Endodermal cell (in vitro differentiated cells): ENCODE data around the gene SNRPN. TPM values are rescaled to one million over a fixed set of nuclear protein-coding genes. Genes with fewer than 3 reads are reported as not detected.

ENCODE experiments used
- DNase-seq: peaks from one replicate; pipeline ENCODE4 v3.0.0-alpha.2; 2017
- H3K27ac ChIP-seq: 2 replicates; pipeline ENCODE4 v1.5.1; 2013; ENCODE audit warnings: mild to moderate bottlenecking, low read depth, low read length, moderate library complexity
- H3K27me3 ChIP-seq: 2 replicates; pipeline ENCODE4 v1.6.1; 2013; ENCODE audit warnings: mild to moderate bottlenecking, low read length, moderate library complexity; ENCODE audit not compliant: insufficient read depth, control insufficient read depth, poor library complexity, severe bottlenecking
- H3K36me3 ChIP-seq: 2 replicates; pipeline ENCODE4 v1.7.0; 2013; ENCODE audit warnings: mild to moderate bottlenecking, low read length, moderate library complexity; ENCODE audit not compliant: control insufficient read depth, insufficient read depth
- H3K4me1 ChIP-seq: one replicate; pipeline ENCODE4 v1.7.0; 2013; ENCODE audit warnings: low read length; ENCODE audit not compliant: control insufficient read depth, insufficient read depth
- H3K4me3 ChIP-seq: 2 replicates; pipeline ENCODE4 v1.5.1; 2013; ENCODE audit warnings: mild to moderate bottlenecking, low read length, moderate library complexity
- H3K9ac ChIP-seq: 2 replicates; pipeline ENCODE4 v1.6.1; 2013; ENCODE audit warnings: mild to moderate bottlenecking, low read length, moderate library complexity; ENCODE audit not compliant: poor library complexity, severe bottlenecking; ENCODE audit errors: extremely low read depth
- H3K9me3 ChIP-seq: 2 replicates; pipeline ENCODE4 v1.6.1; 2013; ENCODE audit warnings: mild to moderate bottlenecking, low read length, moderate library complexity; ENCODE audit not compliant: control insufficient read depth
- H3K27ac Mint-ChIP-seq: 2 replicates; pipeline ENCODE4 v1.8.0; 2020; ENCODE audit warnings: mixed read lengths
- H3K27me3 Mint-ChIP-seq: 2 replicates; pipeline ENCODE4 v1.8.0; 2021; ENCODE audit warnings: mild to moderate bottlenecking, mixed read lengths; ENCODE audit not compliant: insufficient read depth
- H3K36me3 Mint-ChIP-seq: 2 replicates; pipeline ENCODE4 v1.8.0; 2020; ENCODE audit warnings: low read depth, mixed read lengths
- H3K4me1 Mint-ChIP-seq: 2 replicates; pipeline ENCODE4 v1.8.0; 2020; ENCODE audit warnings: mixed read lengths
- H3K4me3 Mint-ChIP-seq: 2 replicates; pipeline ENCODE4 v1.8.0; 2020; ENCODE audit warnings: mild to moderate bottlenecking, moderate library complexity, mixed read lengths
- H3K9me3 Mint-ChIP-seq: 2 replicates; pipeline ENCODE4 v1.8.0; 2020; ENCODE audit warnings: mild to moderate bottlenecking, mixed read lengths
- WGBS, 2 experiments: methylation state at CpG; one replicate each; pipeline versions ENCODE4 v1.1.5 to v1.1.7; 2013; ENCODE audit warnings: missing lambda C conversion rate in 2 of 2, mixed read lengths in 1 of 2; ENCODE audit not compliant: insufficient coverage in 1 of 2, insufficient read length in 1 of 2; 5-methylcytosine and 5-hydroxymethylcytosine counted together
- total RNA-seq, 2 donors: library from RNA; stranded (reverse); fragmentation: NEBNext Ultra II Directional in 1 of 2; extraction: Animal tissue kit (Norgen Biotek cat#: 25700) in 1 of 2; gene quantifications; 2 replicates in 1 of 2; 3 replicates in 1 of 2; pipeline ENCODE4 v1.2.1, GENCODE V29; 2021
- TF ChIP-seq, protein P1 (sequence below): fragments of 200-600 bp; sonication (generic); conservative IDR thresholded peaks from 2 replicates; pipeline ENCODE4 v1.5.0; 2021; ENCODE audit warnings: antibody characterized with exemption, mild to moderate bottlenecking

Gene SNRPN
- total RNA-seq, 2 donors from 2014 or later, result 287 to 299 TPM

DNA sequence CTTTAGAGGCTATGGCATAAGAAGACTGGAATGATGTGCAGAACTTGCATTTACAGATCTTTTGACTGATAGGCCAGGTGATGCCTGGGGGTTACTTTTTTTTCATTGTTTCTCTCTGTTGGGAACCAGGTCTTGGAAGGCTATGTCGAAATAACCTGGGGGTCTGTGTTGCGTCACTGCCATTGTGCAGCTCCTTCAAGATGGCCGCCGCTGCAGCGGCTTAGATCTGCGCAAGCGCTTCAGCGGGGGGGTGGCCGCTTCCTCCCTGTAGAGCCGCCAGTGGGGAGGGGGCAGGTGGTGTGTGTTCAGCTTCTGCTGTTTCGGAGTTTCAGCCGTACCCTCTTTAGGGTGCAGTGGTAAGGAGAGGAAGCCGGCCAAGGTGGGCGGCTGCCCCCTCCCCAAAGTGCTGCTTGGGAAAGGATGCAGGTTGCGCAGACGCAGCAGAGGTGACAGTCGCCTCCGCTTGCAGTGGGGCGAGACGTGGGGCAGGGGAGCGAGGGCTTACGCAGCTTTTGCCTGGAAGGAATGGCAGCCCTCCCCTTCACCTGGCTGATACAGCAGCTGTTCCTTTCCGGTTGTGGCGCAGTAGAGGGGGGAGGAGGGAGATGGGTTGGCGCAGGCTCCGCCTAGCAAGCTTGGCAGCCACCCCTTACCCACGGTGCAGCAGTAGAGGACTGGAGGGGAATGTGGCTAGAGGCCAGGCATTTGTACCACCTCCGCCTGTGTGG, 1.5 kb downstream of the SNRPN start:
- peaks cover 50% of the 10 kb centered on the region for H3K9me3 Mint-ChIP-seq
- H3K36me3 Mint-ChIP-seq, result peaks cover 16% of the 10 kb centered on the region
- H3K27ac ChIP-seq, result peak overlapping the region; percentile 88
- H3K27ac Mint-ChIP-seq, result peak overlapping the region; percentile 91
- H3K9me3 ChIP-seq, result peaks cover 35% of the 10 kb centered on the region
- H3K4me1 Mint-ChIP-seq, result peaks cover 19% of the 10 kb centered on the region
- H3K4me3 Mint-ChIP-seq, result peak overlapping the region; percentile 96
- peak overlapping the region; percentile 92 for H3K9ac ChIP-seq
- DNase-seq, result peak; percentile 88
- 45 to 49% methylated on average over 6 to 28 of the region's 28 CpGs for WGBS, 2 experiments
- H3K4me3 ChIP-seq, result peak overlapping the region; percentile 90
- no peaks in the 10 kb centered on the region for H3K27me3 Mint-ChIP-seq
- H3K4me1 ChIP-seq, result no peaks in the 10 kb centered on the region
- H3K27me3 ChIP-seq, result no peaks in the 10 kb centered on the region
- H3K36me3 ChIP-seq, result peaks cover 24% of the 10 kb centered on the region
- TF ChIP-seq, protein P1, sequence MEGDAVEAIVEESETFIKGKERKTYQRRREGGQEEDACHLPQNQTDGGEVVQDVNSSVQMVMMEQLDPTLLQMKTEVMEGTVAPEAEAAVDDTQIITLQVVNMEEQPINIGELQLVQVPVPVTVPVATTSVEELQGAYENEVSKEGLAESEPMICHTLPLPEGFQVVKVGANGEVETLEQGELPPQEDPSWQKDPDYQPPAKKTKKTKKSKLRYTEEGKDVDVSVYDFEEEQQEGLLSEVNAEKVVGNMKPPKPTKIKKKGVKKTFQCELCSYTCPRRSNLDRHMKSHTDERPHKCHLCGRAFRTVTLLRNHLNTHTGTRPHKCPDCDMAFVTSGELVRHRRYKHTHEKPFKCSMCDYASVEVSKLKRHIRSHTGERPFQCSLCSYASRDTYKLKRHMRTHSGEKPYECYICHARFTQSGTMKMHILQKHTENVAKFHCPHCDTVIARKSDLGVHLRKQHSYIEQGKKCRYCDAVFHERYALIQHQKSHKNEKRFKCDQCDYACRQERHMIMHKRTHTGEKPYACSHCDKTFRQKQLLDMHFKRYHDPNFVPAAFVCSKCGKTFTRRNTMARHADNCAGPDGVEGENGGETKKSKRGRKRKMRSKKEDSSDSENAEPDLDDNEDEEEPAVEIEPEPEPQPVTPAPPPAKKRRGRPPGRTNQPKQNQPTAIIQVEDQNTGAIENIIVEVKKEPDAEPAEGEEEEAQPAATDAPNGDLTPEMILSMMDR, result no peak

DNA sequence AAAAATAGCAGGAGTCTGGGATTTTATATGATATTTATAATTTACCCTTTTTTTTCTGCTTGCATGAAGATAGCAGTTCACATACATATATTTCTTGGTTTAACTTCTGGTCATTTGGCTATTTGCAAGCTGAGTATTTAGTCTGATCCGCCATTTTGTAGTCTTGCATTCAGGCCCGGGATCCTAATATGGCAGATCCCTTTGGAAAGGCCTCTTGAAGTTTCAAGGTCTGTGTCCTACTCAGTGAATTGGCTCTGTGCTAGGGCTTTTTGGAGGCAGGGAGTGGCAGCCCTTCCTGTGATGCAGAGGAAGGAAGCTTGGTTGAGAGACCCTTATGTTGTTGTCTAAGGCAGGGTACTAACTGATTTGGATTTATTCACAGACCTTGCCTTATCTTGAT, 2.9 kb downstream of the SNRPN start:
- DNase-seq, result no peak
- Mint-ChIP-seq H3K4me1 (peaks cover 18% of the 10 kb centered on the region), H3K27ac (peak overlapping the region; percentile 85), H3K36me3 (peaks cover 19% of the 10 kb centered on the region), H3K9me3 (peaks cover 45% of the 10 kb centered on the region), H3K4me3 (peak overlapping the region; percentile 96), H3K27me3 (no peaks in the 10 kb centered on the region)
- peak overlapping the region; percentile 92 for H3K9ac ChIP-seq
- H3K4me3 ChIP-seq, result peak overlapping the region; percentile 90
- TF ChIP-seq, protein P1, result no peak
- H3K36me3 ChIP-seq, result peaks cover 37% of the 10 kb centered on the region
- 40 to 66% methylated on average over 1 to 2 of the region's 2 CpGs for WGBS, 2 experiments
- no peak overlapping the region for H3K27ac ChIP-seq
- no peaks in the 10 kb centered on the region for H3K27me3 ChIP-seq
- no peaks in the 10 kb centered on the region for H3K4me1 ChIP-seq
- H3K9me3 ChIP-seq, result peaks cover 42% of the 10 kb centered on the region

DNA sequence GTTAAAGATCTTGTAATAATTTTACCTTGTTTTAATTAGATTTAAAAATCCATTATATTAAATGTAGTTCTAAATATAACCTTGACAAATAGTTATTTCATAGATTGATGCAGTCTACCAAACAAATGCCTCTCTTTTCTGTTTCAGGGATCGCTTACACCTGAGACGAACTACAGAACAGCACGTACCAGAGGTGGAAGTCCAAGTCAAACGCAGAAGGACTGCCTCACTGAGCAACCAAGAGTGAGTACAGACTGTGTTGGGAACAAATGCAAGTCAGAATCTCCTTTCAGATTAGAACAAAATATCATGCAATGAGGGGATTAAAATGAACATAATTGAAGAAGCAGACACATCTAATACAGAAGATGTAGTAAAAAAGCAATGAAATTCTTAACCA, 7.2 kb downstream of the SNRPN start:
- TF ChIP-seq, protein P1, result no peak
- Histone ChIP-seq H3K4me3 (no peak overlapping the region), H3K27ac (no peak overlapping the region), H3K4me1 (no peaks in the 10 kb centered on the region), H3K9me3 (peaks cover 47% of the 10 kb centered on the region), H3K27me3 (no peaks in the 10 kb centered on the region), H3K9ac (no peak overlapping the region), H3K36me3 (peaks cover 71% of the 10 kb centered on the region)
- Mint-ChIP-seq H3K4me1 (peaks cover 10% of the 10 kb centered on the region), H3K4me3 (no peak overlapping the region), H3K27ac (no peak overlapping the region), H3K9me3 (peaks cover 49% of the 10 kb centered on the region), H3K27me3 (no peaks in the 10 kb centered on the region), H3K36me3 (peaks cover 53% of the 10 kb centered on the region)
- 85 to 86% methylated on average over 3 to 4 of the region's 4 CpGs for WGBS, 2 experiments
- no peak for DNase-seq
